NCI-H128 (cell line): Measurements from ENCODE around the gene RAVER1.

Source experiments
- DNase-seq: peaks from one replicate; lab custom pipeline; 2025; ENCODE audit not compliant: unreplicated experiment; lab: John Stamatoyannopoulos, UW

RAVER1 gene

DNA sequence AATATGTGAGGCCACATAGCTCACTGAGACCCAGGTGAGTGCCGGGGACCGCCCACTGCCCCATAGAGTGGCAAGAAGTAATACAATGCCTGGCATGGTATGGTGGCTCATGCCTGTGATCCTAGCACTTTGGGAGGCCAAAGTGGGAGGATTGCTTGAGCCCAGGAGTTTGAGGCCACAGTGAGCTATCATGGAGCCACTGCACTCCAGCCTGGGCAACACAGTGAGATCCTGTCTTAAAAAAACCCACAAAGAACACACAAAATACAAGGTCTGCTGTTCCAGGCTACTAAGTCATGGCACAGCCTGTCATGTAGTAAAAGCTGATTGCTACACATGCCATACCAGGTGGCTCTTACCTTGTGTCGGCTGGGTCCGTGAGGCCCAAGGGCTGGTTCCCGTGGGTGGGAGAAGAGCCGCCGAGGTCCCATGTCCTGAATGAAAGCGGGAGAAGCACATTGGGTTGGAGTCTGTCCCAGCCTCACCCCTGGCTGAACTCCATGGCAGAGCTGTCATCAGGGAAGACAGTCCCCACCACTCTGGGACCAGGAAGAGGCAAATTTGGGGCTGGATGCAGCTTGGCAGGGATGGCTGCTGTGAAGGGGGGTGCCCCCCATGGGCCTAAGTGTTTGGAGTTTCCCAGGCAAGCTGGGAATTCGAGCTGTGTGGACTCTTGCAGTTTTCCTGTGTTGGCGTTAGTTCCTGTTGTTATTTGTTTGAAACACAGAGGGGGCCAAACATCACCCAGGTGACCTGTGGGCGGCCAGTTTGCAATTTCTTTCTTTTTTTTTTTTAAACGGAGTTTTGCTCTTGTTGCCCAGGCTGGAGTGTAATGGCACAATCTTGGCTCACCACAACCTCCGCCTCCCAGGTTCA, 14.3 kb downstream of the RAVER1 start:
- DNase-seq, result no peak

DNA sequence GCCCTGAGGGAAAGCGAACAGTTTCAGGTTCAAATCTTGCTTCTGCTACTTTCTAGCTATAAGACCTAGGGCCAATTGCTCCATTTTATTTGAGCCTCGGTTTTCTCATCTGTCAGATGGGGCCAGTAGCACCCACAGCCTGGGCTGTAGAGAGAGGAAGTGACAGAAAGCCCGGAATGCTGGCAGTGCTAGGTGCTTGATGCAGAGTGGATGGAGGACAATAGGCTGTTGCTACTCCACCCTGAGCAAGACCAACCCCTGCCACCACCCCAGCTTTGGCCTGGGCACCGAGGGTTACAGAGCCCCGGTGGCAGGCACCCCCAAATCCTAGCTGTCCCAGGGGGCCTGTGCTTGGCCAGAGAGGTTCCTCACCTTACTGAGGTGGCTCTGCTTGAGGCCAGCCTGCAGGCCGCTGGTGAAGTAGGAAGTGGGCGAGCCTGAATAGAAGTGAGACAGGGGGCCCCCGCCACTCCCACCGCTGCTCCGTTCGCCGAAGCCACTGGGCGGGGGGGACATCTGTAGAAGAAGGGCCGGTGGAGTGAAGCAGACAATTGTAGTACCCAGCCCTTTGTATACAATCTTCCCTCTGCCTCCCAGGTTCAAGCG, 15.4 kb downstream of the RAVER1 start:
- DNase-seq, result no peak

DNA sequence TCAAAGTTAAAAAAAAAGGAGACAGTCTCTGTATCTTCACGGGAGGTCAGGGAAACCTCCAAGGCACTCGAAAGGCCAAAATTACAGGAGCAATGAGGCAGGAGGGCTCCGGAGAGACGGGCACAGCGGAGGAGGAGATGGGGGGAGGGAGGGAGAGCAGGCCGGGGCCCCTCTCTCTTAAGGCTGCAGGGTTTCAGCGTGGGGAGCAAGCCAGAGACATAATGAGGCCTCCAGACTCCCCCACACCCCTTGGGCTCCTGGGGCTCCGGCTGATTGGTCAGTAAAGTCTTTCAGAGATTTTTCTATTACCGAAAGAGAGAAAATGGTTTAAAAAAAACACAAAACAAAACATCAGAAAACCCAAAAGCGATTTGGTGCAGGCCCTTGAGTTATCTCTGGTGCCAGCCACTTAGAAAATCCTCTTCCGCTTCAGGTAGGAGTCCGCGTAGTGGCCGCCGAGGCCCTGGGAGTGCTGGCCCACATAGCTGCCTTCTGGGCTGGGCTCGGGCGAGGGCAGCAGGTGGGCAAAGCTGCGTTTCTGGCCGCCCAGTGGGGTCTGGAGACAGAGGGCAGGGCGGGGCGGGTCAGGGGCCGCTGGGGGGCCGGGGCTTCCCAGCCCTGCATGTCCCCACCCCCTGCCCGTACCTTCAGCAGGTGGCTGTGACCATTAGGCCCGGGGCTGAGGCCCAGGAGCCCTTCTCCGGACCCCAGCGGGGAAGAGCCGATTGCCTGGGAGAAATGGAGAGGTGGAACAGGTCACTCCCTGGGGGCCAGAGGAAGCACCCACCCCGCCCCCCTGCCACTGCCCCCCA, 16.1 kb downstream of the RAVER1 start:
- no peak for DNase-seq

DNA sequence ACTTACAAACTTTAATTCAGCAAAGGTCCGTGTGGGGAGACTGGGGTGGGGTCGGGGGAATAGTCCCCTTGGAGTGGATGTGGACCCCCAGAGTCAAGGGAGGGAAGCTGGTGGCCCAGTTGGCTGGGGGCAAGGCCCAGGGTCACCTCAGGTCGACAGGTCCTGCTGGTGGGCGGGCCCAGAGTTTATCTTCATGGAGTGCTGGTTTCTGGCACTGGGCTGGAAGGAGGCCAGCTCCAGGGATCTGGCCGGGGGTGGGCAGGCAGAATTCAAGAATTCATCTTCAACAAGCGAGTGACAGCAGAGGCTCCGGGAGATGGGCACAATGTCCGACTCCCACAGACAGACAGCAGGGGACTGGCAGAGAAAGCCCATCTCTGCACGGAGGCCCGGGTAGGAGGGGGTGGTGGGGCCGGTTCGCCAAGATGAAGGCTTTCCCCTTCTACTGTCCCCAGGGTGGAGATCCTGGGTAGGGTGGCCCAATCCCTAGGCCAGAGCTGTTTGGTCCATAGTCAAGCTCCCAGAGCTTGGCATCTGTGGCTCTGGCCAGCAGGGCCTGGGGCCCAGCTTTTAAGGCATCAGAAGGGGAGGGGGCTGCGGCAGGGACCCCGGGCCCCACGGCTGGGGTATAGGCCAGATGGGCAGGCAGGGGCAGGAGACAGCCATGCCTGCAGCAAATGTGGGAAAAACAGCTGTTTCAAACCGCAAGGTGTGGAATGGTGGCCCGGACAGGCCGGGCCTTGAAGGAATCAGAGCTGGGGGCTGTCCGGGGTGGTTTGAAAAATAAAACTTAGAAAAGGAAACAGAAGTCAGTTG, 16.9 kb downstream of the RAVER1 start:
- no peak for DNase-seq

DNA sequence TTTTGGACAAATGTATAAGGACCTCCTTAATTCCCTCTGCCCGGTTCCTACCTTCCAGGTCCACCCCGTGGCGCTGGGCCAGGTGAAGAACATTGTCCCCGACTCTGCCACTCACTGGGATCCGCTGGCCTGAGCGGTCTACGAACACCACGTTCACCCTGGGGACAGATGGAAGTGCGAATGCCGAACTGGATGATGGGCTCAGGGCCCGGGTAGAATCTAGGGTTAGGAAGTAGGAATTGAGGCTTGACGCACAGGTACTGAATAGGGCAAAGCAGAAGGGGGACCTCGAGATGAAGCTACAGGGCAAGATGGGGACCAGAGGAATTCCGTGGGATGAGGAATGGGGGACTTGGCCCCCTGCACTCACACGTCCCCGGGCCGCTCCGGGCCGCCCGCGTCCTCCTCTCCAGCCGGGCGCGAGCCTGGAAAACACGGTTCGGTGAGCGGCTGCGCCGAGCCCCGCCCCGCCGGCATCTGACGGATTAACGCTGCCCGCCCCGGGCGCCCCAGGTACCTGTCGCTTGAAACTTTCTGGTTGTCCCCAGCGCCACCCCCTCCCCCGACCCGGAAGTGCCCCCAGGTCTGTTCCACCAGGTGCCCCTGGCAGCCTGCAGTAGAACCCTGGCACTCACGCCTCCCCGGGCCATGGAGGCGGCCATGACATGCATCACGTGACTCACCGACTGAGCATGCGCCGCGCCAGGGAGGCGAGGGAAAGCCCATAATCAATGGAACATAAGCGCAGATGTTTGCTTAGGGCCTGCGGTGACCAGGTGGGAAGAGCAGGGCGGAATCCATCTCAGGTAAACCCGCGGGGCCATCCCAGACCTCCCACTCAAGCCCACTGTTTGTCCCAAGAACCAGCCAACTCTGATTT, 17.8 kb downstream of the RAVER1 start, which contains the start of gene FDX2:
FDX2 (minus strand) TSS at position 681 of the 880 bp plus-strand sequence; CDS start at position 662, 19 bp downstream.
- peak; percentile 81 for DNase-seq

DNA sequence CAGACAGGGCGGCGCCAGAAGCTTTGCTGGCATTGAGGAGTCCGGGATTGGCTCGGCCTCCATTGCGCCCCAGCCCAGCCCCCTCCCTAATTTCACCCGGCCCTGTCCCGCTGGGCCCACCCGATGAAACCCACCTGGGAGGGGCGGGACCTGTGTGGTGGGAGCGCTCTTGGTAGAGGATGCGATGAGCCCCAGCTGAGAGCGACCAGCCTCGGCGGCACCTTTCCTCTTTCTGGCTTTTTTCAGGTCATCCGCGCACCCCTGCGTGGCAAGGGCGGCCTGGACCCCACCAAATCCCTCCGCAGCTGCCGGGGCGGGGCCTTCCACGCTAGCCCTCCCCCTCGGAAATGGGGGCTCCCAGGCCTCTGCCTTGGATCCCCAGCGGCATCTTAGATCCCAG, 23.9 kb downstream of the RAVER1 start, which contains the start of gene ZGLP1:
ZGLP1 (minus strand) TSS at position 393 of the 400 bp plus-strand sequence.
- no peak for DNase-seq

DNA sequence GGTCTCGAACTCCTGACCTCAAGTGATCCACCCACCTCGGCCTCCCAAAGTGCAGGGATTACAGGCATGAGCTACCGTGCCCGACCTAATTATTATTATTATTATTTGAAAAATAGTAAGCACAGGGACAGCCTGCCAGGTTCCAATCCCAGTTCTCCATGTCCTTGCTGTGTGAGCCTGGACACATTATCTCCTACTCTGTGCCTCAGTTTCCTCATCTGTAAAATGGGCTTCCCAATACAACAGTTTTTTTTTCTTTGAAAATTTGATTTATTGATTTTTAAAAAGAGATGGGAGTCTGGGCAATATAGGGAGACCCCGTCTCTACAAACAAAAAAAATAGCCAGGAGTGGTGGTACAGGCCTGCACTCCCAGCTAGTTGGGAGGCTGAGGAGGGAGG, 27.0 kb downstream of the RAVER1 start:
- no peak for DNase-seq

DNA sequence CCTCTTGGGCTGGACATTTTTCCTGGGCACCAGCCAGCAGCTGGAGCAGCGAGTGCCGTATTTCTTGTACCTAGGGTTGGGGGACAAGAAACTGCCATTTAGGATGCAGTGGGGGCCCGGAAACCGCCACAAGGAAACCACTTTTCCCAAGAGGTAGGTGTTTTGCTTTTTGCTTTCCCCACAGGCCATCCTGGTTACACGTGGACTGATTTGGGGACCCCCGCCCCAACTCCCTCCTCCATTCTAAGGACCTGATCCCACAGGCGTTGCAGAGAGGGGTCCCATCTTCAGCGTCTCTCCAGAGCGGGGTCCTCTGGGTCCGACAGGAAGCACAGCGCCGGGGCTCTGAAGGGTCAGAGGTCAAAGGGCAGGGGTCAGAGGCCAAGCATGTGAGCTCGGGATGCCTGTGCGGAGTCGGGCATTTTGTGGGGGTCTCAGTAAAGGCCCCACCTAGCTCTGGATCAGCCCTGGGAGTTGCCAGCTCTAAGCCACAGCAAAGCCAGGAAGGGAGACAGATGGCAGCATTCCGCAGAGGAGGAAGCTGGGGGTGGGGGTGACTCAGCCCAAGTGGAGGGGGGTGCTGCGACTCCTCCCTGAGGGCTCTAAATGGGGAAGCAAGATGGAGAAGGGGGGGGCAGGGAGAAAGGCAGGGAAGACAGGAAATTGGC, 28.1 kb downstream of the RAVER1 start:
- DNase-seq, result no peak

DNA sequence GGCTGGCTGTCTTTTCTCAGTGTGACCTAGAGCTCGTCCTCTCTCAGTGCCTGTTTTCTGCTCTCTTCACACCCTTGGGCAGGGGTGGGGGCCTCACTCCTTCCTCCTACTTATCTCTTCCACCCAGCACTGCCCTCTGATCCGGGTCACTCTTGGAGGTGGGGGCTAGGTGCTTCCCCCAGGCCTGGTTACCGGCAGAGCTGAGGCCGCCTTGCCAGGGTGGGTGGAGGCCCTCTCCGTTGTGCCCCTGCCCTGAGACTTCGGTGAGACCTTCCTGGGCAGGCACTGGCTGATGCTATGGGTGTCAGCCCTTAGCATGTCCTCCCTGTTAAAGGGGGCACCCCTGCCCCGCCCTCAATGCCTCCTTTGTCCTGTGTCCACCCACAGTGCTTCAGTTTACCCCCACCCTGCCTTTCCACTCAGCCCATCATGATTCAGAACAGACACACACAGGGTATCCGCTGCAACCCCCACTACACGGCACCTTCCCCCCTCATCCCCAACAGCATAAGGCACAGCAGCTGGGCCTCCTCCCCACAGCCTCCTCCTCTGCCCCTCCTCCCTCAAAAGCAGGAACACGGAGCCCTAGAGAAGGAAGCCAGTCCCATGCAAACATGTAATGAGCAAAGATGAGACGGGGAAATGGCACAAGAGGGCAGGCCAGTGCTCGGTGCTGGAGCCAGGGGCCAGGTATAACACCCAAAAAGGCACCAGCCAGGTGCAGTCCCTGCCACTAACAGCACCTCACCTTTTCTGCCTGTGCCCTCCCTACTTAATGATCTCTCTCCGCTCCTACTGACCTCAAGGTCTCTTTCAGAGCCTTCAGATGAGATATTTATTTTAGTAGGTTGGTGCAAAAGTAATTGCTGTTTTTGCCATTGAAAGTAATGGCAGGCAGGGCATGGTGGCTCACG, 33.5 kb downstream of the RAVER1 start:
- no peak for DNase-seq

DNA sequence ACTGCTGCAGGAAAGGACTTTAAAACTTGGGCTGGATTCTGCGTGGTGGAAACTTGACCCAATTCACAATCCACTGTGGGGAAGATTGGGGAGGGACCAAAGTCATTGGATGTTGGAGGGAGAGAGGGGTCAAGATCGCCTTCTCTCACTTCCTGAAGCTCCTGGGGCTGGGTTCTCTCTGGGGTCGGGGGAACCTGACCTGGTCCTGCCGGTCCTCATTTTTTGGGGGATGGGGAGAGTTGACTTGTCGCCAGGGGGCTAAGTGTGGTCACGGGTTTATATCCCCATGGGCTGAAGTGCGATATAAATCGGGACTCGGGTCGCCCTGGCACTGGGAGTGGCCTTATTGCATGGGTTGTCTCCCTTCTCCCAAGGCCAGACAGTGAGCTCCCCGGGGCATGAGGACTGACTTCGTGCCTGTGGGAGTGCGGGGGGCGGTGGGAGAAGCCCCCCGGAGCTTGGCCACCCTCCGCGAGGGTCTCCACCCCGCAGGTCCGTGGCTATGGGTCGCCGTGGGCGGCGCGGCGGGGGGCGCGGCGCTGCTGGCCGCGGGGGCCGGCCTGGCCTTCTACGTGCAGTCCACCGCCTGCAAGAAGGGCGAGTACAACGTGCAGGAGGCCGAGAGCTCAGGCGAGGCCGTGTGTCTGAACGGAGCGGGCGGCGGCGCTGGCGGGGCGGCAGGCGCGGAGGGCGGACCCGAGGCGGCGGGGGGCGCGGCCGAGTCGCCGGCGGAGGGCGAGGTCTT, 37.3 kb downstream of the RAVER1 start:
- no peak for DNase-seq

DNA sequence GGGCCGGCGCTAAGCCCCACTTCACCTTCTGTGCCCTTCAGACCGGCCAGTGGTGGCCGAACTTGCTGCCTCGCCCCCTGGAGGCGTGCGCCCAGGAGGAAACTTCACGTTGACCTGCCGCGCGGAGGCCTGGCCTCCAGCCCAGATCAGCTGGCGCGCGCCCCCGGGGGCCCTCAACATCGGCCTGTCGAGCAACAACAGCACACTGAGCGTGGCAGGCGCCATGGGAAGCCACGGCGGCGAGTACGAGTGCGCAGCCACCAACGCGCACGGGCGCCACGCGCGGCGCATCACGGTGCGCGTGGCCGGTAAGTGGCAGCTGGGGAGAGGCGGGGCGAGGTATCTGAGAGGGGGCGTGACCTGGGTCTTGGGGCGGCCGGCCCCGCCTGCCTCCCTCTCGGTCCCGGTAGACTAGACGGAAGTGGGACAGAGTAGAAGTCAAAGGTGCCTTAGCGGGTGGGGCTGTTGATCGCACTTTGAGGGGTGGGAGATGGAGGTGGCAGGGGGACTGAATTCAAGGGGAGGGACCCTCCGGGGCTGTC, 38.0 kb downstream of the RAVER1 start:
- no peak for DNase-seq

DNA sequence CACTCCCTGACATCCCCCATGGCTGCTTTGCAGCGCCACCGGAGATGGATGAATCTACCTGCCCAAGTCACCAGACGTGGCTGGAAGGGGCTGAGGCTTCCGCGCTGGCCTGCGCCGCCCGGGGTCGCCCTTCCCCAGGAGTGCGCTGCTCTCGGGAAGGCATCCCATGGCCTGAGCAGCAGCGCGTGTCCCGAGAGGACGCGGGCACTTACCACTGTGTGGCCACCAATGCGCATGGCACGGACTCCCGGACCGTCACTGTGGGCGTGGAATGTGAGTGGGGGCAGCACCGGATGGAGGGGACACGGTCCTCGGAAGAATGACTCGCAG, 39.0 kb downstream of the RAVER1 start:
- DNase-seq, result no peak

DNA sequence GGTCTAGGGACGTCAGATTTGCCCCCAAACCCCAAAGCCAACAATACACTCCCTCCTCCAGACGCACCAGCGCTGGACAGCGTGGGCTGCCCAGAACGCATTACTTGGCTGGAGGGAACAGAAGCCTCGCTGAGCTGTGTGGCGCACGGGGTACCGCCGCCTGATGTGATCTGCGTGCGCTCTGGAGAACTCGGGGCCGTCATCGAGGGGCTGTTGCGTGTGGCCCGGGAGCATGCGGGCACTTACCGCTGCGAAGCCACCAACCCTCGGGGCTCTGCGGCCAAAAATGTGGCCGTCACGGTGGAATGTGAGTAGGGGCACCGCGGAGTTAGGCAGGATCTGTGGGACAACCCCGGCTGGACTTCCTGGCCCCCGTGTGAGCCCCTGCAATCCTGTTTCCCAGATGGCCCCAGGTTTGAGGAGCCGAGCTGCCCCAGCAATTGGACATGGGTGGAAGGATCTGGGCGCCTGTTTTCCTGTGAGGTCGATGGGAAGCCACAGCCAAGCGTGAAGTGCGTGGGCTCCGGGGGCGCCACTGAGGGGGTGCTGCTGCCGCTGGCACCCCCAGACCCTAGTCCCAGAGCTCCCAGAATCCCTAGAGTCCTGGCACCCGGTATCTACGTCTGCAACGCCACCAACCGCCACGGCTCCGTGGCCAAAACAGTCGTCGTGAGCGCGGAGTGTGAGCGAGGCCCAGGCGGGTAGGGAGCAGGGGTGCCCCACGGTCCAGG, 39.5 kb downstream of the RAVER1 start:
- DNase-seq, result no peak

DNA sequence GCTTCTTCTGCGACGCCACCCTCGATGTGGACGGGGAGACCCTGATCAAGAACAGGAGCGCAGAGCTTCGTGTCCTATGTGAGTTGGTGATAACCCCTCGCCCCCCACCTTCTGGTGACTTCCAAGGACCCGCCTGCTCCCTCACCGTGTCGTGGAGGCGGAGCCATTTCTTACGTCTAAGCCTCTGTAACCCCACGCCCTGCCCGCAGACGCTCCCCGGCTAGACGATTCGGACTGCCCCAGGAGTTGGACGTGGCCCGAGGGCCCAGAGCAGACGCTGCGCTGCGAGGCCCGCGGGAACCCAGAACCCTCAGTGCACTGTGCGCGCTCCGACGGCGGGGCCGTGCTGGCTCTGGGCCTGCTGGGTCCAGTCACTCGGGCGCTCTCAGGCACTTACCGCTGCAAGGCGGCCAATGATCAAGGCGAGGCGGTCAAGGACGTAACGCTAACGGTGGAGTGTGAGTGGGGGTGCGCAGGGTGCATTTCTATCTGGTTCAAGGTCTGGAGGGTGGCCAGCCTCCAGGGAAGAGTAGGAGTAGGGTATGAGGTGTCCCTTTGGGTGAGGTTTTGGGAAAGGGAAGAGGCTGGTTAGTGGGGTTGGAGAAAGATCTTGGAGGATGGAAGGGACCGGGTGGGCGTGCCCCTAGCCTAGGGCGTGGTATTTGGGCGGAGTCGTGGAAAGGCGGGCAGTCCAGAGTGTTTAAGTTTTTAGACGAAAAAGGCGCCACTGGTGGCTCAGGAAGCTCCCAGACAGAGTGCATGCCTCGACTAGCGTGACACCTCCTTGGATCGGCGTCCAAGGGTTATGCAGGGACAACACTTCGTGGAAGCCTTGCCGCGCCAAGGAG, 40.3 kb downstream of the RAVER1 start:
- DNase-seq, result no peak

DNA sequence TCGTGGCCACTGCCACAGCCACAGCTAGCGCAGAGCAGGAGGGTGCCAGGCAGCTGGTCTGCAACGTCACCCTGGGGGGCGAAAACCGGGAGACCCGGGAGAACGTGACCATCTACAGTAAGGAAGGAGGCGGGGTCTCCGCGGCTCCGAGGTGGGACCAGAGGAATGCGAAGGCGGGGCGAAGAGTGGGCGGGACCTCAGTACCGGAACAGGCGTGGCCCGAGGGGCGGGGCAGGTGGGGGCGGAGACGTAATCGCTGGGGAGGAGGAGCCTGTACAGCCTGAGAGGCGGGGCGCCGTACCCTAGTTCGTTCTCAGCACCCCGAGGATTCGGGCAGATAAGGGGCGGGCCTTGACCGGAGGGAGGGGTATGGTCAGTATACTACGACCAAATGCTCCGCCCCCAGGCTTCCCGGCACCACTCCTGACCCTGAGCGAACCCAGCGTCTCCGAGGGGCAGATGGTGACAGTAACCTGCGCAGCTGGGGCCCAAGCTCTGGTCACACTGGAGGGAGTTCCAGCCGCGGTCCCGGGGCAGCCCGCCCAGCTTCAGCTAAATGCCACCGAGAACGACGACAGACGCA, 41.0 kb downstream of the RAVER1 start:
- DNase-seq, result no peak
